Gastrocnemius medialis (tissue), 4 donors: ENCODE results near the gene PRKACB.

Experiments used
- CTCF ChIP-seq, 5 experiments: fragments of 450-650 bp in 3 of 5; fragments of 200-600 bp in 2 of 5; sonication (generic) in 2 of 5; IDR thresholded peaks in 4 of 5; conservative IDR thresholded peaks in 1 of 5; 1 replicate in 4 of 5; 2 replicates in 1 of 5; pipeline ENCODE4 v1.5.1; 2016 to 2019; ENCODE audit warnings: antibody characterized with exemption in 5 of 5, mild to moderate bottlenecking in 3 of 5, moderate library complexity in 3 of 5
- POLR2A ChIP-seq, 2 donors: fragments of 450-650 bp; IDR thresholded peaks; one replicate each; pipeline ENCODE4 v1.6.1; 2017; ENCODE audit warnings: antibody characterized with exemption in 2 of 2, mild to moderate bottlenecking in 2 of 2, moderate library complexity in 2 of 2

- TF ChIP-seq CTCF (IDR thresholded peaks at IDR 0.05 in 4 of 5, conservative IDR thresholded peaks at IDR 0.05 in 1 of 5) (no peak), POLR2A (IDR thresholded peaks at IDR 0.05) (no peak)
Observed at GRCh38 chr1:84171481-84171880, 27.4 kb downstream of the PRKACB start.
